HG02840 (cell line): ENCODE results near the gene ENO2.
A peak's percentile ranks its signal among the peaks of the same experiment; 100 is the strongest.

Experiments used
- ATAC-seq: cut with Tn5 transposase; IDR thresholded peaks from one replicate; pipeline ENCODE4 v1.9.1; 2021; ENCODE audit warnings: mild to moderate bottlenecking, moderate library complexity, moderate number of reproducible peaks; ENCODE audit not compliant: unreplicated experiment, low FRiP score

Gene ENO2

DNA sequence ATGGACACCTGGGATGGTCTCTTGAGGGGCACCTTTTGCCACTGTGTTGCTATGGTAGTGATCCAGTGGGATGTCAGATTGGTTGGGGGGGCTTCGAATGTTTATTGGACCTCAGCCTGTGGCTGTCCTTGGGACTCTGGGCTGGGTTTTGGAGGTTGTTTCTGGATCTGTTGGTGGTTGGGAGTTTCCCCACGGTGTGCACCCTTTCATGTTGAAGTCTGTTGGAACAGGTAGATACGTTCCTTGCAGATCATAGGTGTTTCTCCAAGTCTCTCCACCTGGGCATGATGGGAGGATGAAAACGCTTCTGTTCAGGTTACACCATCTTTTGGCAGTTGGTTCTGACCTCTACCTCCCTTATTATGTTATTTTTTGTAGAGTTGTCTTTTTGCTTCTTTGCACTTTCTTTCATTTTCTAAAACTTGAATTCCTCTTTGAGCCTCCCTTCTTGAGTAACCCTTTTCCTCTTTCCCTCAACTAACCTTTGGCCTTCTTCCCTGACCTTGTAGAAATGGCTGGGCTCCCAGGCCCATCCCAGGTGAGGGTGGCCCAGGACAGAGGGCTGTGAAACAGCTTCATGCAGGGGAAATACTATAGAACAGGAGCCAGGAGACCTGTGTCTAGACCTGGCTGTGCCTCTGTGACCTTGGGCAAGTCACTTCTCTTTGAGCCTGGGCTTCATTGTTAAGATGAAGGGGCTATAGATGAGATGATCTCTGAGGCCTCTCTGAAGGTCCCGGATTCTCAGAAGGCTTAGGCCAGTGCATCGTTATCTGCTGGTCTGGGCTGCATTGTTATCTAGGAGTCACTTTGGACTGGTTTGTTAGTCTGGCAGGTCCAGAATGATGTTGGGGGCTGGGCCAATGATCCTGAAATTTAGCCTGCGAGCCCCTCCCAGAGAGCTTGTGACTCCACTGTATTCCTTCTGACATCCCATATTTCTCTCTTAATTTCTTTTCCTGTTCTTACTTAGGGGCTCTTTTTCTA lies 15.4 kb downstream of the ENO2 start:
- ATAC-seq = no peak

DNA sequence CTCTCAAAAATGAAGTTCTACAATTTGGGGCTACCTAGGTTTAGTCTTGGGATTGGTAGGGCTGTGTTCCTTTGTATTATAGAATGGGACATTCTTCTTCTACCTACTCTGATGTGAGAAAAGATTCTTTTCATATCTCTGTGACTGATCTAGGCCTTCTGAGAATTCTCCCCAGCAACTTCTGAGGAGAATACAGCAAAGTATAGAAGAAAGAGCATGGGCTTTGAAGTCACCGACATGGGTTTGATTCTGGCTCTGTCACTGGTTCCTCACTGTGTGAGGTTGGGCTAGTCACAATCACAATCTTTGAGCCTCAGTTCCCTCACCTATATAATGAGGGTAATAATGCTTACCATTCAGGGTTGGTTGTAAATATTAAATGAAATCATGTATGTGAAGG lies 18.4 kb downstream of the ENO2 start:
- ATAC-seq = no peak

DNA sequence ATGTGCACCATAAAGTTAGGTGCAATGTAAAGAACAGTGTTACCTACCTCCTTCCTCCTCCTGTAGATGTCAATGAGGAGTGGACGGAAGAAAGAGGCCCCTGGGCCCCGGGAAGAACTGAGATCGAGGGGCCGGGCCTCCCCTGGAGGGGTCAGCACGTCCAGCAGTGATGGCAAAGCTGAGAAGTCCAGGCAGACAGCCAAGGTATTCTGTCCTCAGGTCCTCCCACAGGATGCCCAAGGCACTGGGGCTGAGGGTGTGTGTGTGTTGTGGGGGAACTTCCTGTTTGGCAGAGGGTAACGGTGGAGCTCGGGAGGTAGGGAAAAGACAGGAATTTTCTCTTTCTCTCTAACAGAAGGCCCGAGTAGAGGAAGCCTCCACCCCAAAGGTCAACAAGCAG lies 19.7 kb downstream of the ENO2 start:
- no peak for ATAC-seq

DNA sequence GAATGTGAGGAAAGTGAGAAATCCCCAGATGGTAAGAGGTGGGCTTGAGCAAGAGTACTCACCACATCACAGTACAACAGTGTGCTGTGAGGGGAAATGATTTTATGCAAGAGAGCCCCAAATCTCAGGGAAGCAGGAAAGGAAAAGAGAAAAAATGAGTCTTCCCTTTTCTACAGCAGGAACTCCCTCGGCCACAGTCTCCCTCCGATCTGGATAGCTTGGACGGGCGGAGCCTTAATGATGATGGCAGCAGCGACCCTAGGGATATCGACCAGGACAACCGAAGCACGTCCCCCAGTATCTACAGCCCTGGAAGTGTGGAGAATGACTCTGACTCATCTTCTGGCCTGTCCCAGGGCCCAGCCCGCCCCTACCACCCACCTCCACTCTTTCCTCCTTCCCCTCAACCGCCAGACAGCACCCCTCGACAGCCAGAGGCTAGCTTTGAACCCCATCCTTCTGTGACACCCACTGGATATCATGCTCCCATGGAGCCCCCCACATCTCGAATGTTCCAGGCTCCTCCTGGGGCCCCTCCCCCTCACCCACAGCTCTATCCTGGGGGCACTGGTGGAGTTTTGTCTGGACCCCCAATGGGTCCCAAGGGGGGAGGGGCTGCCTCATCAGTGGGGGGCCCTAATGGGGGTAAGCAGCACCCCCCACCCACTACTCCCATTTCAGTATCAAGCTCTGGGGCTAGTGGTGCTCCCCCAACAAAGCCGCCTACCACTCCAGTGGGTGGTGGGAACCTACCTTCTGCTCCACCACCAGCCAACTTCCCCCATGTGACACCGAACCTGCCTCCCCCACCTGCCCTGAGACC lies 21.2 kb downstream of the ENO2 start:
- no peak for ATAC-seq

DNA sequence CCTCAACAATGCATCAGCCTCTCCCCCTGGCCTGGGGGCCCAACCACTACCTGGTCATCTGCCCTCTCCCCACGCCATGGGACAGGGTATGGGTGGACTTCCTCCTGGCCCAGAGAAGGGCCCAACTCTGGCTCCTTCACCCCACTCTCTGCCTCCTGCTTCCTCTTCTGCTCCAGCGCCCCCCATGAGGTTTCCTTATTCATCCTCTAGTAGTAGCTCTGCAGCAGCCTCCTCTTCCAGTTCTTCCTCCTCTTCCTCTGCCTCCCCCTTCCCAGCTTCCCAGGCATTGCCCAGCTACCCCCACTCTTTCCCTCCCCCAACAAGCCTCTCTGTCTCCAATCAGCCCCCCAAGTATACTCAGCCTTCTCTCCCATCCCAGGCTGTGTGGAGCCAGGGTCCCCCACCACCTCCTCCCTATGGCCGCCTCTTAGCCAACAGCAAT lies 21.8 kb downstream of the ENO2 start:
- ATAC-seq = no peak

DNA sequence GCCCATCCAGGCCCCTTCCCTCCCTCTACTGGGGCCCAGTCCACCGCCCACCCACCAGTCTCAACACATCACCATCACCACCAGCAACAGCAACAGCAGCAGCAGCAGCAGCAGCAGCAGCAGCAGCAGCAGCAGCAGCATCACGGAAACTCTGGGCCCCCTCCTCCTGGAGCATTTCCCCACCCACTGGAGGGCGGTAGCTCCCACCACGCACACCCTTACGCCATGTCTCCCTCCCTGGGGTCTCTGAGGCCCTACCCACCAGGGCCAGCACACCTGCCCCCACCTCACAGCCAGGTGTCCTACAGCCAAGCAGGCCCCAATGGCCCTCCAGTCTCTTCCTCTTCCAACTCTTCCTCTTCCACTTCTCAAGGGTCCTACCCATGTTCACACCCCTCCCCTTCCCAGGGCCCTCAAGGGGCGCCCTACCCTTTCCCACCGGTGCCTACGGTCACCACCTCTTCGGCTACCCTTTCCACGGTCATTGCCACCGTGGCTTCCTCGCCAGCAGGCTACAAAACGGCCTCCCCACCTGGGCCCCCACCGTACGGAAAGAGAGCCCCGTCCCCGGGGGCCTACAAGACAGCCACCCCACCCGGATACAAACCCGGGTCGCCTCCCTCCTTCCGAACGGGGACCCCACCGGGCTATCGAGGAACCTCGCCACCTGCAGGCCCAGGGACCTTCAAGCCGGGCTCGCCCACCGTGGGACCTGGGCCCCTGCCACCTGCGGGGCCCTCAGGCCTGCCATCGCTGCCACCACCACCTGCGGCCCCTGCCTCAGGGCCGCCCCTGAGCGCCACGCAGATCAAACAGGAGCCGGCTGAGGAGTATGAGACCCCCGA lies 22.5 kb downstream of the ENO2 start:
- no peak for ATAC-seq

DNA sequence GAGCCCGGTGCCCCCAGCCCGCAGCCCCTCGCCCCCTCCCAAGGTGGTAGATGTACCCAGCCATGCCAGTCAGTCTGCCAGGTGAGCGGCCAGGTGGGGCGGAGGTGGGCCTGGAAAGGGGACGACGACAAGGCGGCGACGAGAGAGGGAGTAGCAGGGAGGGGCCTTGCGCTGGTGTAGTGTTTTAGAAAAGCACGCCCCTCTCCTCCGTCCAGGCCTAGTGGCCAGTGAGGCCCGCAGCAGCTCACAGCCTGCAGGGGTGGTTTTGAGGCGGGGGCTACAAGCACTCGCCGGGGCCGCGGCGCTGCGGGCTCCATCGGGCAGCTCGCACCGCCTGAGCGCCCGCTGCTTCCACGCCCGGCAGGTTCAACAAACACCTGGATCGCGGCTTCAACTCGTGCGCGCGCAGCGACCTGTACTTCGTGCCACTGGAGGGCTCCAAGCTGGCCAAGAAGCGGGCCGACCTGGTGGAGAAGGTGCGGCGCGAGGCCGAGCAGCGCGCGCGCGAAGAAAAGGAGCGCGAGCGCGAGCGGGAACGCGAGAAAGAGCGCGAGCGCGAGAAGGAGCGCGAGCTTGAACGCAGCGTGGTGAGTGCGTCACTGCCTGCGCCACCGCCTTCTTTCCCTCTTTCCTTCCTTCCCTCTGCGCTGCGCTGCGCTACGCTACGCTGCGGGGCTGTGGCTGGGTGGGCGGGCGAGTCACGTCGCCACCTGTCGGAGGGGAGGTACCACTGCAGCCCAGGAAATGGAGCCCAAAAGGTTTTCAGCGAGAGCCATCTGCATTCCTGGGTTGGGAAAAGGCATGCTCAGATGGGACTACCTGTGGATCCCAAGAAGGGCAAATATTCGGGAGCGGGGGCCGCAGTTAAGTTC lies 23.3 kb downstream of the ENO2 start:
- peak; percentile 85 for ATAC-seq

DNA sequence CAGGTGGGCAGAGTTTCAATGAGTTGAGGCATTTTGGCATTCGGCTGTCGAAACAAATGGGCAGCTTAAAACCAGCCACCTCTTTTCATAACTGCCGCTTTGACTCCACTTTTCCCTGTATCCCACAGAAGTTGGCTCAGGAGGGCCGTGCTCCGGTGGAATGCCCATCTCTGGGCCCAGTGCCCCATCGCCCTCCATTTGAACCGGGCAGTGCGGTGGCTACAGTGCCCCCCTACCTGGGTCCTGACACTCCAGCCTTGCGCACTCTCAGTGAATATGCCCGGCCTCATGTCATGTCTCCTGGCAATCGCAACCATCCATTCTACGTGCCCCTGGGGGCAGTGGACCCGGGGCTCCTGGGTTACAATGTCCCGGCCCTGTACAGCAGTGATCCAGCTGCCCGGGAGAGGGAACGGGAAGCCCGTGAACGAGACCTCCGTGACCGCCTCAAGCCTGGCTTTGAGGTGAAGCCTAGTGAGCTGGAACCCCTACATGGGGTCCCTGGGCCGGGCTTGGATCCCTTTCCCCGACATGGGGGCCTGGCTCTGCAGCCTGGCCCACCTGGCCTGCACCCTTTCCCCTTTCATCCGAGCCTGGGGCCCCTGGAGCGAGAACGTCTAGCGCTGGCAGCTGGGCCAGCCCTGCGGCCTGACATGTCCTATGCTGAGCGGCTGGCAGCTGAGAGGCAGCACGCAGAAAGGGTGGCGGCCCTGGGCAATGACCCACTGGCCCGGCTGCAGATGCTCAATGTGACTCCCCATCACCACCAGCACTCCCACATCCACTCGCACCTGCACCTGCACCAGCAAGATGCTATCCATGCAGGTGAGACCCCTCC lies 24.2 kb downstream of the ENO2 start:
- no peak for ATAC-seq

DNA sequence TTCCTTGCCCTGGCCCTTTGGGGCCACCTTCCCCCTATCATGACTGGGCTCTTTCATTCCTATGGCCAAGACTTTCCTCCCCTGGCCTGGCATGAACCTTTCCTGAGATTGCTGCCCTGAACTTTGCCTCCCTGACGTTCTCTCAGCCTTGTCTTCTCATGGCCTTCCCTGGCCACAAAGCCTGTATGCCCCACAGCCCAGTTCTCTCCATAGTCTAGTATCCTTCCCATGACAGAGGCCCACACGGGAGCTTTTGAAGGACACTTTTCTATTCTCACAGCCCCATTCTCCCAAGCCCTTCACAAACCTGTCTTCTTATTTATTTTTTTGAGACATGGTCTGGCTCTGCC lies 24.8 kb downstream of the ENO2 start:
- no peak for ATAC-seq

DNA sequence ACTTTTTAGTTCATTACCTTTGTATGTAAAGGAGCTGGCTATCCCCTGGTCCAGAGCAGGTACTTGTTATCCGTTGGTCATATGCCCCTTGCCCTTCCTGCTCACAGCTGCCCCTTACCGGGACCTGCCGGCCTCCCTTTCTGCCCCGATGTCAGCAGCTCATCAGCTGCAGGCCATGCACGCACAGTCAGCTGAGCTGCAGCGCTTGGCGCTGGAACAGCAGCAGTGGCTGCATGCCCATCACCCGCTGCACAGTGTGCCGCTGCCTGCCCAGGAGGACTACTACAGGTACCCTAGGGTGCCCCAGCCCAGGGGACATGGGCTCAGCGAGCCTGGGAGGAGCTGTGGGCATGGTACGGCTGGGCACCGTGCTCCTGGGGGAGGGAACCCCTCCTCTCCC lies 26.9 kb downstream of the ENO2 start:
- no peak for ATAC-seq

DNA sequence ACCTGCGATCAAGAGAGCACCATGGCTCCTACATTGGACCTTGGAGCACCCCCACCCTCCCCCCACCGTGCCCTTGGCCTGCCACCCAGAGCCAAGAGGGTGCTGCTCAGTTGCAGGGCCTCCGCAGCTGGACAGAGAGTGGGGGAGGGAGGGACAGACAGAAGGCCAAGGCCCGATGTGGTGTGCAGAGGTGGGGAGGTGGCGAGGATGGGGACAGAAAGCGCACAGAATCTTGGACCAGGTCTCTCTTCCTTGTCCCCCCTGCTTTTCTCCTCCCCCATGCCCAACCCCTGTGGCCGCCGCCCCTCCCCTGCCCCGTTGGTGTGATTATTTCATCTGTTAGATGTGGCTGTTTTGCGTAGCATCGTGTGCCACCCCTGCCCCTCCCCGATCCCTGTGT lies 27.4 kb downstream of the ENO2 start:
- ATAC-seq = no peak

DNA sequence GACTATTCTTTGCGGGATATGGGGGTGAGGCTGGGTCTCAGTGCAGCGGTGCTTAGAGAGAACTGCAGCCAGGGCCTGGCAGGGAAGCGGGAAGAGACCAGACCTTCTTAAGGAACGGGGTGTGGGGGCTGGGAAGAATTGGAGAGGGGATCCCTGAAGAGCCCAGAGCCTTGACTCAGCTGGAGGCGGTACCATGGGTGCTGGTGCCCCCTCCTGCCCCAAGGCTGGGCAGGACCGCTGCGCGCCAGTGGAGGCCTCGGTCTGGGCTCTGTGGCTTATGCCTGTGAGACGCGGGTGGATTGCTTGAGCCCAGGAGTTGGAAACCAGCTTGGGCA lies 27.9 kb downstream of the ENO2 start:
- ATAC-seq = no peak

DNA sequence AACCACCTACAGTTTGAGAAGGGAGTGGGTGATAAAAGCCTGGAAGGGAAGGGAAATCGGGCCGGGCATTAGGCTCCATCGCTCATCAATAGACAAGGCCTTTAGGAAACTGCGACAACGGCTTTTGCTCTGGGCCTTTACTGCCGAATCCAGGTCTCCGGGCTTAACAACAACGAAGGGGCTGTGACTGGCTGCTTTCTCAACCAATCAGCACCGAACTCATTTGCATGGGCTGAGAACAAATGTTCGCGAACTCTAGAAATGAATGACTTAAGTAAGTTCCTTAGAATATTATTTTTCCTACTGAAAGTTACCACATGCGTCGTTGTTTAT lies 29.0 kb downstream of the ENO2 start:
- peak; percentile 32 for ATAC-seq

DNA sequence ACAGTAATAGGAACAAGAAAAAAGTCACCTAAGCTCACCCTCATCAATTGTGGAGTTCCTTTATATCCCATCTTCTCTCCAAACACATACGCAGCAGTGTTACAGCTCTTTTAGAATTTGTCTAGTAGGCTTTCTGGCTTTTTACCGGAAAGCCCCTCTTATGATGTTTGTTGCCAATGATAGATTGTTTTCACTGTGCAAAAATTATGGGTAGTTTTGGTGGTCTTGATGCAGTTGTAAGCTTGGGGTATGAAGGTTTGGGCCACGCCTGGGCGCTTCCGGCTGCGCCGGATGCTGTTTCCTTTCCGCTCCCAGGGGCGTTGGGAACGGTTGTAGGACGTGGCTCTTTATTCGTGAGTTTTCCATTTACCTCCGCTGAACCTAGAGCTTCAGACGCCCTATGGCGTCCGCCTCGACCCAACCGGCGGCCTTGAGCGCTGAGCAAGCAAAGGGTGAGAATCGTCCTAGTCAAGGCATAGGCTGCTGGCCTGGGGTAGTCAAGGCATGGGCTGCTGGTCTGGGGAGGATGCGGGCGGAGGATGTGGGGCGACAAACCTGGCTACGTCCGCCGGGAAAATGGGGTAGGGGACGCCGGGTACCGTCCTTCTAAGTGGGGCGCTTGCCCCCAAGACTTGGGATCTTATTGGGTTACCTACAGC lies 29.5 kb downstream of the ENO2 start, which contains the start of the genes C12orf57 and RNU7-1:
Gene C12orf57 (plus strand): TSS at position 301 of the 659 bp plus-strand sequence. CDS start 100 bp downstream, at position 401.
Gene RNU7-1 (plus strand): TSS at position 95 of the 659 bp plus-strand sequence.
- peak; percentile 38 for ATAC-seq

DNA sequence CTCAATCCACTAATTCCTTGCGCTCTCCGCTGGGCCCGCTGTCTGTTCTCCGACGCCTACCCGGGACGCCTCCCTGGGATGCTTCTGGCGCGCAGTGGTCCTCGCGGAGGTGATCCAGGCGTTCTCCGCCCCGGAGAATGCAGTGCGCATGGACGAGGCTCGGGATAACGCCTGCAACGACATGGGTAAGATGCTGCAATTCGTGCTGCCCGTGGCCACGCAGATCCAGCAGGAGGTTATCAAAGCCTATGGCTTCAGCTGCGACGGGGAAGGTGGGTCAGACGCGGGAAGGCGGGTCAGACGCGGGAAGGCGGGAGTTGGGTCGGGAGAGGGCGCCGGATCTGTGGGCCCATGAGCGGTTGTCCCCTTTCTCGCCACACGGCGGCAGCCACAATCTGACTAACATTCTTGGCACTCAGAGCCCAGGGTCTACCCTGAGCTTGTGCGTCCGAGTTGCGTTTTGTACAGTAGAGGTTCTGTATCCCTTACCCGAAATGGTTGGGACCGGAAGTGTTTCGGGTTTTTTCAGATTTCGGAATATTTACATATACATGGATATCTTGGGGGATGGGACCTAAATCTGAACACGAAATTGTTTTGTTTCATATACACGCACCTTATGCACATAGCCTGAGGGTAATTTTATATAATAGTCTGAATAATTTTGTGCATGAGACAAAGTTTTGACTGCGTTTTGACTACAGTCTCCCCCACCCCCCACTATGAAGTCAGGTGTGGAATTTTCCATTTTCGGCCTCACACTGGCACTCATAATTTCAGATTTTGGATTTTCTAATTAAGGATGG lies 30.2 kb downstream of the ENO2 start:
- peak; percentile 34 for ATAC-seq

DNA sequence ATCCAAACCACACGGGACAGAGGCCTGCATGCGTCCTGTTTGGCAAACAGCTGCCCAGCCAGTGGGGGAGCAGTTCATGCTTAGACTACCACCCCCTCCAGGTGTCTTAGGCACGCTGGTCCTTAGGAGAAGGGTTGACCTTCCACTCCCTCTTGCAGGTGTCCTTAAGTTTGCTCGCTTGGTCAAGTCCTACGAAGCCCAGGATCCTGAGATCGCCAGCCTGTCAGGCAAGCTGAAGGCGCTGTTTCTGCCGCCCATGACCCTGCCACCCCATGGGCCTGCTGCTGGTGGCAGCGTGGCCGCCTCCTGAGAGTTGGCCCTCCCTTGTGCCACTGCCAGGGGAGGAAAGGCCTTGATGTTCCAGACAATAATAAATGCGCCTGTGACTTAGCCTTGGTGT lies 31.2 kb downstream of the ENO2 start:
- no peak for ATAC-seq
